Measurements from ENCODE around the gene ESPNL. TPM values are rescaled to one million over a fixed set of nuclear protein-coding genes. Genes with fewer than 3 reads are reported as not detected.

The ESPNL gene
- total and polyA plus RNA-seq, 9 of the 15 experiments (the other 6 are each of a cell fraction or from before 2014, with no cell fraction given): 0.03 to 0.09 (median 0.05) TPM; not detected in 3

DNA sequence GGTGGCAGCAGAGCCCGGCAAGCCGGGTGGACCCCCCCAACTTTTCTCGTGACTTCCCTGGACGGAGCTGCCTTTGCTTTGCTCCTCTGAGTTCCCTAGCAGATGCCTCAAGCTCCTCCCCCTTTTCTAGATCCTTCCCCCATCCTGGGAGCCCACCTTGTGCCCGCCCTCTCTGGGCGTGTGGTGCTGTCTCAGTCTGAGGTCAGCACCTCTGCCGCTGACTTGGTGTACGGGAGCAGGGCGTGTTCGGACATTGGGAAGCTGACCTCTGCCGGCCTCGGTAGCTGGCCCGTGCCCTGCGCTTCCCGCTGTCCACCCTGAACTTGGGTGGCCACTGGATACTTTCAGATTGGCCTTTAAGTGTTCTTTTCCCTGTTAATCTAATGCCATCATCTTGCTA, 19.6 kb upstream of the ESPNL start:
- no peak overlapping the region for H3K9ac ChIP-seq (ENCODE audit: insufficient read depth in 1 of 2, low read depth in 2 of 2, low read length in 2 of 2)
- H3K79me2 ChIP-seq (ENCODE audit: control insufficient read depth, insufficient read depth, low read length): peaks cover 2% of the 10 kb centered on the region; the same call in 2 of the 3 replicates
- DNase-seq (ENCODE audit: extremely low read depth in 1 of 4, low spot score in 3 of 4) (no peak), FAIRE-seq (no peak), ATAC-seq (no peak)
- no peaks in the 10 kb centered on the region for H4K20me1 ChIP-seq (replicated peaks; ENCODE audit: control insufficient read depth, insufficient read depth, low read length)
- POLR2A ChIA-PET: interaction anchor here (1.4 kb wide), 1 partner anchor 10 kb away, joined by 3 read pairs; no protein-coding TSS in a partner anchor
- H3K4me2 ChIP-seq (ENCODE audit: insufficient read depth, low read length): no peak overlapping the region
- in situ Hi-C loops (cut with MboI): no loop called here
- H3K36me3 ChIP-seq (ENCODE audit: control insufficient read depth, insufficient read depth, low read length): peaks cover 66% of the 10 kb centered on the region; the same call in 2 of the 3 replicates
- 95% methylated on average over 11 of the region's 15 CpGs for WGBS (ENCODE audit: insufficient coverage, low coverage, missing lambda C conversion rate)
- no peaks in the 10 kb centered on the region for H3K9me3 ChIP-seq (replicated peaks; ENCODE audit: control insufficient read depth, insufficient read depth, low read depth, low read length)
- H3K4me1 ChIP-seq (replicated peaks in 1 of 2; ENCODE audit: control insufficient read depth in 2 of 2, insufficient read depth in 2 of 2, low read length in 2 of 2): peaks cover 0 to 5% of the 10 kb centered on the region in 2 experiments; a peak in 1 of 5 replicates
- no peak overlapping the region for H3K27ac ChIP-seq (ENCODE audit: extremely low read depth, low read depth, low read length)
- intact Hi-C loops (cut with micrococcal nuclease): no loop called here
- no peaks in the 10 kb centered on the region for H3K27me3 ChIP-seq (ENCODE audit: control insufficient read depth in 2 of 2, insufficient read depth in 2 of 2, low read length in 2 of 2)
- no peak overlapping the region for H2AFZ ChIP-seq (ENCODE audit: low read depth, low read length)
- H3K4me3 ChIP-seq: no peak overlapping the region
- no peaks in the 10 kb centered on the region for H3K9me1 ChIP-seq (ENCODE audit: control insufficient read depth, insufficient read depth, low read length)
- CTCF ChIA-PET (ENCODE audit: low intra/inter-chr PET ratio): no interaction called here
- no TSS peak for BruUV-seq (replicated peaks)
- TF ChIP-seq, protein P1, sequence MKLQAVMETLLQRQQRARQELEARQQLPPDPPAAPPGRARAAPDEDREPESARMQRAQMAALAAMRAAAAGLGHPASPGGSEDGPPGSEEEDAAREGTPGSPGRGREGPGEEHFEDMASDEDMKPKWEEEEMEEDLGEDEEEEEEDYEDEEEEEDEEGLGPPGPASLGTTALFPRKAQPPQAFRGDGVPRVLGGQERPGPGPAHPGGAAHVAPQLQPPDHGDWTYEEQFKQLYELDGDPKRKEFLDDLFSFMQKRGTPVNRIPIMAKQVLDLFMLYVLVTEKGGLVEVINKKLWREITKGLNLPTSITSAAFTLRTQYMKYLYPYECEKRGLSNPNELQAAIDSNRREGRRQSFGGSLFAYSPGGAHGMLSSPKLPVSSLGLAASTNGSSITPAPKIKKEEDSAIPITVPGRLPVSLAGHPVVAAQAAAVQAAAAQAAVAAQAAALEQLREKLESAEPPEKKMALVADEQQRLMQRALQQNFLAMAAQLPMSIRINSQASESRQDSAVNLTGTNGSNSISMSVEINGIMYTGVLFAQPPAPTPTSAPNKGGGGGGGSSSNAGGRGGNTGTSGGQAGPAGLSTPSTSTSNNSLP (IDR thresholded peaks at IDR 0.05; ENCODE audit: borderline replicate concordance, low read depth, low read length): no peak
- no peak for TF ChIP-seq CREB1 (IDR thresholded peaks at IDR 0.05)
- TF ChIP-seq CREB1 (CRISPR knock-in tag; IDR thresholded peaks at IDR 0.05): no peak
- no peak for TF ChIP-seq POLR2H (tag; IDR thresholded peaks at IDR 0.05; ENCODE audit: low read depth)
- TF ChIP-seq, protein P2, sequence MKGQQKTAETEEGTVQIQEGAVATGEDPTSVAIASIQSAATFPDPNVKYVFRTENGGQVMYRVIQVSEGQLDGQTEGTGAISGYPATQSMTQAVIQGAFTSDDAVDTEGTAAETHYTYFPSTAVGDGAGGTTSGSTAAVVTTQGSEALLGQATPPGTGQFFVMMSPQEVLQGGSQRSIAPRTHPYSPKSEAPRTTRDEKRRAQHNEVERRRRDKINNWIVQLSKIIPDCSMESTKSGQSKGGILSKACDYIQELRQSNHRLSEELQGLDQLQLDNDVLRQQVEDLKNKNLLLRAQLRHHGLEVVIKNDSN (CRISPR knock-in tag; IDR thresholded peaks at IDR 0.05): no peak
- no peak for TF ChIP-seq ZNF280B (CRISPR knock-in tag; IDR thresholded peaks at IDR 0.05)
- TF ChIP-seq, protein P3, sequence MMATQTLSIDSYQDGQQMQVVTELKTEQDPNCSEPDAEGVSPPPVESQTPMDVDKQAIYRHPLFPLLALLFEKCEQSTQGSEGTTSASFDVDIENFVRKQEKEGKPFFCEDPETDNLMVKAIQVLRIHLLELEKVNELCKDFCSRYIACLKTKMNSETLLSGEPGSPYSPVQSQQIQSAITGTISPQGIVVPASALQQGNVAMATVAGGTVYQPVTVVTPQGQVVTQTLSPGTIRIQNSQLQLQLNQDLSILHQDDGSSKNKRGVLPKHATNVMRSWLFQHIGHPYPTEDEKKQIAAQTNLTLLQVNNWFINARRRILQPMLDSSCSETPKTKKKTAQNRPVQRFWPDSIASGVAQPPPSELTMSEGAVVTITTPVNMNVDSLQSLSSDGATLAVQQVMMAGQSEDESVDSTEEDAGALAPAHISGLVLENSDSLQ (IDR thresholded peaks at IDR 0.05): no peak
- TF ChIP-seq SMAD2 (IDR thresholded peaks at IDR 0.05; ENCODE audit: low read depth, low read length): no peak
- no peak for TF ChIP-seq MTA2 (IDR thresholded peaks at IDR 0.05; ENCODE audit: low read depth)
- no peak for TF ChIP-seq DNMT1 (IDR thresholded peaks at IDR 0.05)
- TF ChIP-seq RNF2 (IDR thresholded peaks at IDR 0.05): no peak
- TF ChIP-seq LARP7 (IDR thresholded peaks at IDR 0.05): no peak
- no peak for TF ChIP-seq CREM (IDR thresholded peaks at IDR 0.05; ENCODE audit: low read depth)
- TF ChIP-seq C11orf30 (IDR thresholded peaks at IDR 0.05; ENCODE audit: low read depth): no peak
- no peak for TF ChIP-seq ZBTB33 (CRISPR knock-in tag; IDR thresholded peaks at IDR 0.05)
- TF ChIP-seq ZNF197 (CRISPR knock-in tag; IDR thresholded peaks at IDR 0.05; ENCODE audit: low read depth): no peak
- TF ChIP-seq PHF21A (IDR thresholded peaks at IDR 0.05; ENCODE audit: borderline replicate concordance, low read depth): no peak
